Amygdala (tissue), 56 donors: Measurements from ENCODE around the gene TMEM256.

Source experiments
- DNase-seq, 56 donors: peaks; one replicate each; lab custom pipeline; 2025; lab: John Stamatoyannopoulos, UW

The TMEM256 gene

GRCh38 chr17:7432296-7432695 lies 28.4 kb upstream of the TMEM256 start:
- DNase-seq = no peak

DNA sequence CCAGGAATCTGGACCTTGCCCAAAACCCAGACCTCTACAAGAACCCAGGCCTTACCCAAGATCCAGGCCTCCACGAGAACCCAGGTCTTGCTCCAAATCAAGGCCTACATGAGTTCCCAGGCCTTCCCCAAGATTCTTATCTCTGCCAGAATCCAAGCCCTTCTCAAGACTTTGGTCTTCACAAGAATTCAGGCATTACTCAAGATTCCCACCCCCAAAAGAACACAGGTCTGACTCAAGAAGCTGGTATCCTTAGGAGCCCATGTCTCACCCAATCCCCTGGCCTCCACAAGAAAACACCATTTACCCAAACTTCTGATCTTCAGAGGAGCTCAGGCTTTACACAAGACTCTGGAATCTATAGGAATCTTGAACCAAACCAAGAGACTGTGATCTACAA lies 27.3 kb upstream of the TMEM256 start:
- no peak for DNase-seq

DNA sequence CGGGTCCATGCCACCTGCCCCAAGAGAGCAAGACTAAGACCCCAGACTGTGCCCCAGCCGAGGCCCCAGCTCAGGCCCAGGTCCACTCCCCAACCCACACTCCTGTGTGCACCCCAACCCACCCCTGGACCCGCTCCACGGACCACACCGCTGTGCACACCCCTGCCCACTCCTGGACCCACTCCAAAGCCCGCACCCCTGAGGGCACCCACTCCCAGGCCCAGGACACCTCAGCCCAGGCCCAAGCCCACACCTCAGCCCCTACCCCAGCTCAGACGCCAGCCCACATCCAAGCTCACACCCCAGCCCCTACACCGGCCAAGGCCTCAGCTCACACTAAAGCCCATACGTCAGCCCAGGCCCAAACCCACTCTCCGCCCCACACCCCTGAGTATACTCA lies 25.8 kb upstream of the TMEM256 start:
- no peak for DNase-seq

- no peak for DNase-seq
Measured at GRCh38 chr17:7428557-7428956, 24.7 kb upstream of the TMEM256 start, which contains the start of gene SPEM3. Gene SPEM3, plus strand, starts transcription at chr17:7428857. Its CDS starts 46 bp downstream, at chr17:7428903.

- DNase-seq = no peak
Measured at GRCh38 chr17:7427549-7427948, 23.7 kb upstream of the TMEM256 start.

DNA sequence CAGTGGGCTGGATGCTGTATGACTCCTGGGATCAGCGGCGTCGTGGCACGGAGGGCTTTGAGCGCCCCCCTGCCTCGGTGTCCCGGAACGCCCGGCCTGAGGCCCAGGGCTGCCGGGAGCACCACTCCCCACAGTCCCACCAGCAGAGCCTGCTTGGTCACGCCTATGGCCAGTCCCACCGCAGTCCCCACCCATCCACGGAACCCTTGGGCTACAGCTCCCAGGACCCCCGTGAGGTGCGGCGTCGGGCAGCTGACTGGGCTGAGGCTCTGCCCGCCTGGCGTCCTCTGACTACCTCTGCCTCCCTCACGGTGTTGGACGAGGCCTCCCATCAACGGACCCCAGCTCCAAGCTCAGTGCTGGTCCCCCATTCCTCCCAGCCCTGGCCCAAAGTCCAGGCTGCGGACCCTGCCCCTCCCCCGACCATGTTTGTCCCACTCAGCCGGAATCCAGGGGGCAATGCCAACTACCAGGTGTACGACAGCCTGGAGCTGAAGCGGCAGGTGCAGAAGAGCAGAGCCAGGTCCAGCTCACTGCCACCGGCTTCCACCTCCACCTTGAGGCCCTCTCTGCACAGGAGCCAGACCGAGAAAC lies 23.1 kb upstream of the TMEM256 start:
- no peak for DNase-seq

- no peak for DNase-seq
Measured at GRCh38 chr17:7426203-7426863, 22.4 kb upstream of the TMEM256 start.

DNA sequence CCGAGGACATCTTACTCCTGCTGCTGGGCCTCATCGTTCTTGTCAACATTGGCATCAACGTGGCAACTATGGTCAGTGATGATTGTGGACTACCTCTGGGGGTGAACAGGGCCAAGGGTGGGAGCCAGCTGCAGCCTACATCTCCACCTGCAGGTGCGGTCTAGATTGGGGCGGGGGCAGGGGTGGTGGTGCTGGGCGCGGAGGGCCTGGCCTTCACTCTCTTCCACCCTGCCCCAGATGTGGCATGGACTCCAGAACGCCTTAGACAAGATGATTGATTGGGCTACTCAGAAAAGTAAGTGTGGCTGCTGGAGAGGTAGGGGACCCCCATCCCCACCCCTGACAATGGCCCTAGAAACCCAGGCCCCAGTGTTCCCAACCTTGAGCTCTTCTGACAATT lies 21.9 kb upstream of the TMEM256 start:
- DNase-seq = no peak

GRCh38 chr17:7425316-7425715 lies 21.4 kb upstream of the TMEM256 start, which contains the start of gene SPEM2:
Gene SPEM2, plus strand, starts transcription at chr17:7425616. Its CDS starts 73 bp downstream, at chr17:7425689.
- no peak for DNase-seq

DNA sequence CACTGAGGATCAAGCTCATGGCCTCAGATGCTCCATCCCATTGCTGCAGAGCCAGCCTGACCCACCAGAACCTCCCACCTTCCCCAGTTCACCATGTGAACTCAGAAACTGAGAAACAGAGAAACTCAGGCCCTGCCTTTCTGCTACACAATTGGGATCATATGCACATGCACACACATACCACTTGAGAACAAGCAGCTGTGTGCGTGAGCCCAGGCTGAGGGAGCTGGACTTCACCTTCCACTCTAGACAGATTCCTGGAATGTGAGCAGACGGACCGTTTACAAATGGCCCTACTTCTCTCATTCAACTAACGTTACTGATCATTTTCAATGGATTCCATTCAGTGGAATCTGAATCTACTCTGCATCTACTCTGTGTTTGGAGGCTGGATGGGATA lies 19.8 kb upstream of the TMEM256 start:
- no peak for DNase-seq

GRCh38 chr17:7421186-7421585 lies 17.3 kb upstream of the TMEM256 start:
- no peak for DNase-seq

- DNase-seq = no peak
Measured at GRCh38 chr17:7419819-7420610, 16.1 kb upstream of the TMEM256 start, which contains the start of gene SPEM1. Gene SPEM1, plus strand, starts transcription at chr17:7420324. Its CDS starts 61 bp downstream, at chr17:7420385.

DNA sequence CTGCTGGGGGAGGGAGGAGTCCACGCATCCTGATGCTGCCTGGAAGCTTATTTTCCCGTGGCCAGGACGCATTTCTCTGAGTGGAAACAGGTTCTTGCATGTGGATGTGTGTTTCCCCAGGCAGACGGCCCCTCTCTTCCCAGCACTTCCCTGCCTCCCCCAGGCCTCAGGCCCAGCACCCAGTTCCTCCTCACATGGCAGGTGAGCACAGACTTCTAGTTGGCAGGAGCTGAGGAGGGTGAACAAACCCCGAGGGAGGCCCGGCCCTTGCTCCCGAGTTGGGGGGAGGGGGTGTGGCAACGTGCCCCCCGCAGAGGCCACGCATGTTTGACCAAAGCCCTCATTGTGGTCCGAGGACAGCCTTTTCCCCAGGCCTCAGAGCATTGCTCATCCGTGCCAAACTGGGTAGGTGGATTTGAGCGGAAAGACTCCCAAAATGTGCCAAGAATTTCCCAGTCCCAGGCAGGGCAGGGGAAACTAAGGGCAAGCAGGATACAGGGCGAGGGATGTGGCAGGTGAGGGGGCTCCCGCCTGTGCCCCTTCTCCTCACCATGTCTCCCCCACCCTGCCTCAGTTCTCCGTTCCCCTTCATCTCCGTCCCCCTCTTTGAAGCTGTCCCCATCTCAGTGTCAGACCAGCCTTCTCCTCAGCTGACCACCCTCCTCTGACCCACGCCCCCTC lies 14.7 kb upstream of the TMEM256 start:
- no peak for DNase-seq

- DNase-seq = no peak
Measured at GRCh38 chr17:7417056-7417655, 13.3 kb upstream of the TMEM256 start.

- no peak for DNase-seq
Measured at GRCh38 chr17:7416323-7416722, 12.4 kb upstream of the TMEM256 start.

GRCh38 chr17:7415784-7416183 lies 11.9 kb upstream of the TMEM256 start:
- DNase-seq = no peak

- no peak for DNase-seq
Measured at GRCh38 chr17:7414837-7415236, 10.9 kb upstream of the TMEM256 start.

GRCh38 chr17:7413346-7413985 lies 9.6 kb upstream of the TMEM256 start:
- DNase-seq = no peak

- DNase-seq = no peak
Measured at GRCh38 chr17:7411427-7411750, 7.5 kb upstream of the TMEM256 start.
